AG10803 (cell line): ENCODE results near the gene UNC5C.

ENCODE experiments used
- DNase-seq: peaks from one replicate; pipeline ENCODE4 v3.0.0; 2010; ENCODE audit warnings: low read depth
- H3K4me3 ChIP-seq: 2 replicates; pipeline ENCODE4 v1.5.1; 2011; ENCODE audit warnings: mild to moderate bottlenecking, low read length, control low read depth
- TF ChIP-seq, protein P1 (sequence below): conservative IDR thresholded peaks from 2 replicates; pipeline ENCODE4 v1.5.1; 2011; ENCODE audit warnings: mild to moderate bottlenecking, low read length, control low read depth, inconsistent platforms

UNC5C gene

DNA sequence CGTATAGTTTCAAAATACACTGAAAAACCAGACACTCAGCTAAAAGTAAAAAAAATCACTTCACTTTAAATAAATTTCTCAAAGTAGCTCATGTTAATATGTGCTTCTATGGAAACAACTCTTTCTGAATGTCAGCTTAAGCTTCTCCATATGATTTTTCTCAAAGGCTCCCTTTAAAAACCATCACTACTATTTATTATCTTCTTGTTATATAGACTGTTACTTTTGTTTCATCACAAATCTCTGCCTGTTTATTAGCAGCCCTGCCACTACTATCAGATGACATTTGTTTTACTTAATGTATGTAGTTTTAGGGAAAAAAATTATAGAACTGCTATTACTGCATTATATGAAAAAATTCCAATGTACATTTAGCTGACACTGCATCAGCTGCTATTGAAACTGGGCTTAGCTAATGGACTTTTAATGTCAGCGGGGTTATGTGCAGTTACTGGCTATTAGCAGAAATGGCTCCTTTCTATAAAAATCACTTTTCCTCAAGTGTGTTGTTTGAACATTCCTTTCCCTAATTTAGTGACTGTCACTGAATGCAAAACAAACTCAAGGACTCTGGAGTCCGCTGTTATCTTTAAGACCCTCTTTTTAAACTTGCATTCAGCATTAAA lies 10.8 kb downstream of the UNC5C start:
- DNase-seq: no peak
- TF ChIP-seq, protein P1, sequence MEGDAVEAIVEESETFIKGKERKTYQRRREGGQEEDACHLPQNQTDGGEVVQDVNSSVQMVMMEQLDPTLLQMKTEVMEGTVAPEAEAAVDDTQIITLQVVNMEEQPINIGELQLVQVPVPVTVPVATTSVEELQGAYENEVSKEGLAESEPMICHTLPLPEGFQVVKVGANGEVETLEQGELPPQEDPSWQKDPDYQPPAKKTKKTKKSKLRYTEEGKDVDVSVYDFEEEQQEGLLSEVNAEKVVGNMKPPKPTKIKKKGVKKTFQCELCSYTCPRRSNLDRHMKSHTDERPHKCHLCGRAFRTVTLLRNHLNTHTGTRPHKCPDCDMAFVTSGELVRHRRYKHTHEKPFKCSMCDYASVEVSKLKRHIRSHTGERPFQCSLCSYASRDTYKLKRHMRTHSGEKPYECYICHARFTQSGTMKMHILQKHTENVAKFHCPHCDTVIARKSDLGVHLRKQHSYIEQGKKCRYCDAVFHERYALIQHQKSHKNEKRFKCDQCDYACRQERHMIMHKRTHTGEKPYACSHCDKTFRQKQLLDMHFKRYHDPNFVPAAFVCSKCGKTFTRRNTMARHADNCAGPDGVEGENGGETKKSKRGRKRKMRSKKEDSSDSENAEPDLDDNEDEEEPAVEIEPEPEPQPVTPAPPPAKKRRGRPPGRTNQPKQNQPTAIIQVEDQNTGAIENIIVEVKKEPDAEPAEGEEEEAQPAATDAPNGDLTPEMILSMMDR: no peak
- H3K4me3 ChIP-seq: no peak overlapping the region

- DNase-seq: no peak
- no peak overlapping the region for H3K4me3 ChIP-seq
- TF ChIP-seq, protein P1: no peak
Measured at GRCh38 chr4:95537191-95537590, 11.6 kb downstream of the UNC5C start.

GRCh38 chr4:95536650-95537049 lies 12.1 kb downstream of the UNC5C start:
- TF ChIP-seq, protein P1: no peak
- DNase-seq: no peak
- no peak overlapping the region for H3K4me3 ChIP-seq

- TF ChIP-seq, protein P1: no peak
- H3K4me3 ChIP-seq: no peak overlapping the region
- DNase-seq: no peak
Measured at GRCh38 chr4:95535180-95535579, 13.6 kb downstream of the UNC5C start.

- no peak overlapping the region for H3K4me3 ChIP-seq
- no peak for DNase-seq
- TF ChIP-seq, protein P1: no peak
Measured at GRCh38 chr4:95534032-95534431, 14.7 kb downstream of the UNC5C start.

DNA sequence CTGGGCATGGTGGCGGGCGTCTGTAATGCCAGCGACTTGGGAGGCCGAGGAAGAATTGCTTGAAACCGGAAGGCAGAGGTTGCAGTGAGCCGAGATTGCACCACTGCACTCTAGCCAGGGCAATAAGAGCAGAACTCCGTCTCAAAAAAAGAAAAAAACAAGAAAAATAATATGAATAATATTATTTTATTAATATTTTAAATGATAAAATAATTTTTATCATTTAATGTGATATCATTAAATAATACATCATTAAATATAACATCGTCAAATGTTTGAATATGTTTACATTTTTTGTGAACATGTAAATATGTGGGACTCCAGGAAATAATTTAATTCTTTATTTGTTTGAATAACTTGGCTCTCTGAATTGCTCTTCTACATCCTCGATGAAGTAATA lies 15.5 kb downstream of the UNC5C start:
- no peak for DNase-seq
- TF ChIP-seq, protein P1: no peak
- no peak overlapping the region for H3K4me3 ChIP-seq

- no peak overlapping the region for H3K4me3 ChIP-seq
- TF ChIP-seq, protein P1: no peak
- no peak for DNase-seq
Measured at GRCh38 chr4:95532305-95532704, 16.5 kb downstream of the UNC5C start.
